Testis (tissue), 2 donors: ENCODE data around the gene CCER1.

Experiments
- CTCF ChIP-seq, 3 experiments: fragments of 450-650 bp in 2 of 3; fragments of 200-600 bp in 1 of 3; sonication (generic) in 1 of 3; IDR thresholded peaks; one replicate each; pipeline ENCODE4 v1.5.1; 2016 to 2019; ENCODE audit warnings: antibody characterized with exemption in 3 of 3, mild to moderate bottlenecking in 2 of 3, moderate library complexity in 1 of 3
- POLR2A ChIP-seq: fragments of 450-650 bp; IDR thresholded peaks from one replicate; pipeline ENCODE4 v1.6.1; 2017; ENCODE audit warnings: antibody characterized with exemption, mild to moderate bottlenecking, moderate library complexity

GRCh38 chr12:90922145-90922627 lies 32.8 kb downstream of the CCER1 start:
- no peak for TF ChIP-seq POLR2A
- TF ChIP-seq CTCF (IDR thresholded peaks at IDR 0.05) = no peak
